Neuronal stem cell (in vitro differentiated cells): ENCODE measurements around the gene UBE2F.
"Not testable (repeated sequence)": the region's sequence is repeated elsewhere in the genome, so short reads cannot be mapped to it uniquely, and the experiment has no call there.

Source experiments
- DNase-seq: peaks from one replicate; pipeline ENCODE4 v3.0.0-alpha.2; 2013; ENCODE audit warnings: low spot score
- H2AFZ ChIP-seq: one replicate; pipeline ENCODE4 v1.6.1; 2013; ENCODE audit warnings: mild to moderate bottlenecking, low read length, inconsistent platforms
- H2AK5ac ChIP-seq: 2 replicates; pipeline ENCODE4 v1.6.1; 2013; ENCODE audit warnings: low read depth, mild to moderate bottlenecking, inconsistent platforms, low read length, moderate library complexity, mixed read lengths
- H2BK120ac ChIP-seq: 2 replicates; pipeline ENCODE4 v1.6.1; 2013; ENCODE audit warnings: low read depth, mild to moderate bottlenecking, inconsistent platforms, low read length, moderate library complexity, mixed read lengths
- H2BK12ac ChIP-seq: one replicate; pipeline ENCODE4 v1.6.1; 2013; ENCODE audit warnings: low read length, inconsistent platforms
- H2BK15ac ChIP-seq: 2 replicates; pipeline ENCODE4 v1.6.1; 2013; ENCODE audit warnings: mild to moderate bottlenecking, low read length, inconsistent platforms, mixed read lengths
- H2BK5ac ChIP-seq: one replicate; pipeline ENCODE4 v1.6.1; 2013; ENCODE audit warnings: inconsistent platforms, mild to moderate bottlenecking, low read length, moderate library complexity
- H3K14ac ChIP-seq: one replicate; pipeline ENCODE4 v1.6.1; 2013; ENCODE audit warnings: low read length, inconsistent platforms
- H3K18ac ChIP-seq: 2 replicates; pipeline ENCODE4 v1.6.1; 2013; ENCODE audit warnings: low read length, inconsistent platforms
- H3K23ac ChIP-seq: 2 replicates; pipeline ENCODE4 v1.6.1; 2013; ENCODE audit warnings: low read depth, mild to moderate bottlenecking, mixed read lengths, low read length, inconsistent platforms; ENCODE audit not compliant: poor library complexity
- H3K27ac ChIP-seq: replicated peaks from 3 replicates; pipeline ENCODE4 v1.5.1; 2013; ENCODE audit warnings: low read length, inconsistent platforms
- H3K27me3 ChIP-seq, 3 experiments: 2 replicates each; pipeline ENCODE4 v1.6.1; 2013; ENCODE audit warnings: low read length in 3 of 3, mild to moderate bottlenecking in 2 of 3, inconsistent platforms in 1 of 3, low read depth in 1 of 3, mixed read lengths in 1 of 3, moderate library complexity in 1 of 3; ENCODE audit not compliant: control insufficient read depth in 3 of 3, insufficient read depth in 3 of 3
- H3K36me3 ChIP-seq, 2 donors: replicated peaks in 1 of 2; 2 replicates each; pipeline ENCODE4 v1.6.1; 2013; ENCODE audit warnings: low read length in 2 of 2; ENCODE audit not compliant: control insufficient read depth in 2 of 2, insufficient read depth in 2 of 2
- H3K4ac ChIP-seq: 2 replicates; pipeline ENCODE4 v1.6.1; 2013; ENCODE audit warnings: inconsistent platforms, mild to moderate bottlenecking, low read length, moderate library complexity
- H3K4me1 ChIP-seq, 2 donors: 1 replicate in 1 of 2; 2 replicates in 1 of 2; pipeline ENCODE4 v1.6.1; 2013; ENCODE audit warnings: low read length in 2 of 2, low read depth in 1 of 2; ENCODE audit not compliant: control insufficient read depth in 2 of 2, insufficient read depth in 1 of 2
- H3K4me2 ChIP-seq: one replicate; pipeline ENCODE4 v1.6.1; 2013; ENCODE audit warnings: mild to moderate bottlenecking, low read length, inconsistent platforms; ENCODE audit not compliant: insufficient read depth, poor library complexity, severe bottlenecking
- H3K4me3 ChIP-seq, 2 donors: 2 replicates each; pipeline ENCODE4 v1.5.1; 2013; ENCODE audit warnings: low read length in 2 of 2, mild to moderate bottlenecking in 2 of 2, inconsistent platforms in 1 of 2, moderate library complexity in 1 of 2
- H3K79me1 ChIP-seq: one replicate; pipeline ENCODE4 v1.6.1; 2013; ENCODE audit warnings: low read depth, mild to moderate bottlenecking, inconsistent platforms, low read length, moderate library complexity
- H3K9ac ChIP-seq: one replicate; pipeline ENCODE4 v1.6.1; 2013; ENCODE audit warnings: mild to moderate bottlenecking, low read depth, low read length, inconsistent platforms; ENCODE audit not compliant: poor library complexity
- H3K9me3 ChIP-seq, 2 donors: replicated peaks in 1 of 2; 2 replicates each; pipeline versions ENCODE3 to v1.6.1; 2013; ENCODE audit warnings: low read length in 2 of 2, mild to moderate bottlenecking in 2 of 2, inconsistent platforms in 1 of 2, low read depth in 1 of 2, mixed read lengths in 1 of 2, moderate library complexity in 1 of 2; ENCODE audit not compliant: control insufficient read depth in 2 of 2, insufficient read depth in 1 of 2
- H4K8ac ChIP-seq: one replicate; pipeline ENCODE4 v1.6.1; 2013; ENCODE audit warnings: low read depth, mild to moderate bottlenecking, inconsistent platforms, low read length, moderate library complexity
- H4K91ac ChIP-seq: one replicate; pipeline ENCODE4 v1.6.1; 2013; ENCODE audit warnings: low read length, low read depth, mild to moderate bottlenecking, inconsistent platforms; ENCODE audit not compliant: poor library complexity
- WGBS, 2 donors: extraction: QIAGEN DNeasy Blood & Tissue Kit; methylation state at CpG; one replicate each; pipeline ENCODE4 v1.1.7; 2013; ENCODE audit warnings: missing lambda C conversion rate in 2 of 2, mixed read lengths in 1 of 2; ENCODE audit not compliant: insufficient read length in 2 of 2, insufficient replicate concordance in 1 of 2; ENCODE audit errors: extremely low coverage in 2 of 2; 5-methylcytosine and 5-hydroxymethylcytosine counted together

Gene UBE2F

DNA sequence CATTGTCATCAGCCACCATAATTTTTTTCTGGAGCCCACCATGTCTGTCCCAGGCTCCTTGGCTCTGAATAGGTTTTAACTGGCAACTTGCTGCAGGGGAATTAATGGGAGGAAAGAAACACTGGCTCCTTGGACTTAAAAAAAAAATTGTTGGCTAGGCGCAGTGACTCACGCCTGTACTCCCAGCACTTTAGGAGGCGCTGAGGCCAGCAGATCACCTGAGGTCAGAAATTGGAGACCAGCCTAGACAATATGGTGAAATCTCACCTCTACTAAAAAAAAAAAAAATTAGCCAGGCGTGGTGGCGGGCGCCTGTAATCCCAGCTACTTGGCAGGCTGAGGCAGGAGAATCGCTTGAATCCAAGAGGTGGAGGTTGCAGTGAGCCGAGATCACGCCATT is 67.2 kb downstream of the UBE2F start:
- not testable (repeated sequence) for H3K9me3 ChIP-seq, H3K27me3 ChIP-seq, H2BK12ac ChIP-seq, H2BK5ac ChIP-seq, H3K79me1 ChIP-seq, H3K18ac ChIP-seq, H3K4me3 ChIP-seq, H2BK120ac ChIP-seq, H3K9ac ChIP-seq, H3K27ac ChIP-seq, H2AK5ac ChIP-seq, H4K91ac ChIP-seq, H3K4me2 ChIP-seq, DNase-seq, H2BK15ac ChIP-seq, H3K23ac ChIP-seq, H2AFZ ChIP-seq, H4K8ac ChIP-seq, H3K14ac ChIP-seq, H3K4me1 ChIP-seq, H3K4ac ChIP-seq
- WGBS, 2 donors = no CpG with 5 or more reads among the region's 9 CpGs
- peaks cover 16 to 73% of the 10 kb centered on the region in 2 donors for H3K36me3 ChIP-seq

DNA sequence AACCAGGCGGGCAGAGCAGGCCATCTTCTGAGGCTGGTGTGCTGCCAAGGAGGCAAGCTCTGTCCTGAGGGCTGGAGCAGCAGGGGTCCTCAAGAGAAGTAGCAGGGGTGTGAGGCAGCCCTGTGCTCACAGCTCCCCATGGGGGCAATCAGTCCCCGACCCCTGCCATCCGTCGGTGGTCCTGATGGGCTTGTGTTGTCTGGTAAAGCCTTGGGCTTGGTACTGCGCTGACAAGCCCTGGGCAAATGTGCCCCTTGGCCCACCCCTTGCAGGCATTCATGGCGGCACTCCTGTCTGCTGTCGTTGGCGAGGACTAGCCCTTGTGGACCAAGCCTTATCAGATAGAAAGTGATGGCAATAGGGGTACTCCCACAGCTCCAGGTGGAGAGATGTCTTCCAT is 71.4 kb downstream of the UBE2F start:
- peaks cover 23 to 86% of the 10 kb centered on the region in 2 donors for H3K36me3 ChIP-seq

DNA sequence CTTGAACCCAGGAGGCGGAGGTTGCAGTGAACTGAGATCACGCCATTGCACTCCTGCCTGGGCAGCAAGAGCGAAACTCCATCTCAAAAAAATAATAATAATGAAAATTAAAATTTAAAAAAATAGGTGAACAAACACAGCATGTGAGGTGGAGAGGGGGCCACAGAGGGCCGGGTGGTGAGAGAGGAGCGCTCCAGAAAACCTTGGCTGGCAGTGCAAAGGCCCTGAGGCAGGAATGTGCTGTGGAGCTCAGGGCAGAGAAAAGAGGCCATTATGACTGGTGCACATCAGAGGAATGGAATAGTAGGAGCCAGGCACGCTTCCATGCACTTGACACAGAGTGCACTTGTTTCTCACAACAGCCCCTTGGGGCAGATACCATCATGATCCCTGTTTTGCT is 72.3 kb downstream of the UBE2F start:
- Histone ChIP-seq H2BK5ac (no peak overlapping the region), H3K9me3 (no peaks in the 10 kb centered on the region), H3K27ac (no peak overlapping the region), H3K9ac (no peak overlapping the region), H3K18ac (no peak overlapping the region), H2BK120ac (no peak overlapping the region), H3K4me3 (no peak overlapping the region), H3K36me3 (peaks cover 23 to 86% of the 10 kb centered on the region in 2 donors), H2BK15ac (no peak overlapping the region), H3K4me1 (no peaks in the 10 kb centered on the region), H3K23ac (no peak overlapping the region), H4K91ac (no peak overlapping the region), H3K79me1 (no peaks in the 10 kb centered on the region), H3K4ac (no peak overlapping the region), H2AK5ac (no peak overlapping the region), H4K8ac (no peak overlapping the region), H2BK12ac (no peak overlapping the region), H3K14ac (no peak overlapping the region), H2AFZ (no peak overlapping the region), H3K27me3 (no peaks in the 10 kb centered on the region), H3K4me2 (no peak overlapping the region)
- no CpG with 5 or more reads among the region's 6 CpGs for WGBS, 2 donors
- no peak for DNase-seq

More for the DNA sequence above, 71.4 kb downstream of the UBE2F start:
- Histone ChIP-seq H2BK15ac (no peak overlapping the region), H3K14ac (no peak overlapping the region), H2AFZ (no peak overlapping the region), H2BK5ac (no peak overlapping the region), H2AK5ac (no peak overlapping the region), H4K91ac (no peak overlapping the region), H3K4me2 (no peak overlapping the region), H4K8ac (no peak overlapping the region), H3K9ac (no peak overlapping the region), H3K27ac (no peak overlapping the region), H3K9me3 (no peaks in the 10 kb centered on the region), H3K23ac (peak overlapping the region; percentile 70), H3K4me3 (no peak overlapping the region), H3K4me1 (no peaks in the 10 kb centered on the region), H3K27me3 (no peaks in the 10 kb centered on the region), H3K4ac (no peak overlapping the region), H3K79me1 (no peaks in the 10 kb centered on the region), H3K18ac (no peak overlapping the region), H2BK120ac (no peak overlapping the region), H2BK12ac (no peak overlapping the region)
- WGBS, 2 donors = no CpG with 5 or more reads among the region's 8 CpGs
- no peak for DNase-seq

DNA sequence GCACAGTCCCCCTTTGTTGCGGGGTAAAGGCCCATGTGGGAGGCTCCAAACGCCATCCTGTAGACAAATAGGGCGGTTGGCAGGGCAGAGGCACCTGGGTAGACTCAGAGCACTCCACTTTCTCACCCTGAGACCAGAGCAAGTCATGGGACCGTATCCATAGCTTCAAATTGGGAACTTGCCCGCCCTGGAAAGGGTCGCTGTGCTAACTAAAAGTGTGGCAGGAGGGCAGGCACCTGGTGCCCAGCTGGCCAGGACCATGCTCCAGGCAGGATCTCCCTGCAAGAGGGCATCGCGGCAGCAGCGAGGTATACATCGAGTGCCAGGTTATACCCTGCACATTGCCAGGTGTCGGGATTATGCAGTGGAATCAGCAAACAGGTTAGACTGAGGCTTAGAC is 73.2 kb downstream of the UBE2F start:
- Histone ChIP-seq H2BK15ac (no peak overlapping the region), H2BK12ac (no peak overlapping the region), H2BK120ac (no peak overlapping the region), H3K23ac (peak overlapping the region; percentile 58), H3K14ac (no peak overlapping the region), H4K91ac (no peak overlapping the region), H3K18ac (peak overlapping the region; percentile 42), H3K27me3 (no peaks in the 10 kb centered on the region), H3K4me3 (no peak overlapping the region), H3K27ac (no peak overlapping the region), H3K79me1 (no peaks in the 10 kb centered on the region), H2BK5ac (peak overlapping the region; percentile 59), H3K4me2 (no peak overlapping the region), H3K4ac (no peak overlapping the region), H3K4me1 (no peaks in the 10 kb centered on the region), H3K9ac (peak overlapping the region; percentile 66), H3K9me3 (no peaks in the 10 kb centered on the region), H2AK5ac (no peak overlapping the region), H4K8ac (no peak overlapping the region), H3K36me3 (peaks cover 23 to 86% of the 10 kb centered on the region in 2 donors), H2AFZ (no peak overlapping the region)
- no CpG with 5 or more reads among the region's 11 CpGs for WGBS, 2 donors
- no peak for DNase-seq
